Parathyroid adenoma (tissue), 2 donors: ENCODE data around the gene MBTPS1.

ENCODE experiments used
- H2AFZ ChIP-seq: fragments of 300-600 bp; sonication (generic); one replicate; pipeline ENCODE4 v1.7.0; 2017; ENCODE audit warnings: antibody characterized with exemption, mild to moderate bottlenecking
- H3K27ac ChIP-seq: fragments of 300-600 bp; sonication (generic); one replicate; pipeline ENCODE4 v1.7.0; 2017
- H3K27me3 ChIP-seq: fragments of 300-600 bp; sonication (generic); one replicate; pipeline ENCODE4 v1.7.0; 2017; ENCODE audit warnings: low read length; ENCODE audit not compliant: control insufficient read depth, insufficient read depth
- H3K36me3 ChIP-seq: fragments of 300-600 bp; sonication (generic); one replicate; pipeline ENCODE4 v1.7.0; 2017; ENCODE audit warnings: low read length; ENCODE audit not compliant: control insufficient read depth, insufficient read depth
- H3K4me1 ChIP-seq: fragments of 300-600 bp; sonication (generic); one replicate; pipeline ENCODE4 v1.7.0; 2017; ENCODE audit warnings: control low read depth
- H3K4me2 ChIP-seq: fragments of 300-600 bp; sonication (generic); one replicate; pipeline ENCODE4 v1.7.0; 2017; ENCODE audit warnings: low read length
- H3K4me3 ChIP-seq: fragments of 300-600 bp; sonication (generic); one replicate; pipeline ENCODE4 v1.7.0; 2017; ENCODE audit warnings: low read depth, low read length
- H3K79me2 ChIP-seq: fragments of 300-600 bp; sonication (generic); one replicate; pipeline ENCODE4 v1.7.0; 2017; ENCODE audit warnings: control low read depth
- H3K9ac ChIP-seq: fragments of 300-600 bp; sonication (generic); one replicate; pipeline ENCODE4 v1.7.0; 2017; ENCODE audit warnings: mild to moderate bottlenecking
- H3K9me3 ChIP-seq: fragments of 300-600 bp; sonication (generic); one replicate; pipeline ENCODE4 v1.7.0; 2017; ENCODE audit warnings: low read length; ENCODE audit not compliant: control insufficient read depth
- CTCF ChIP-seq: fragments of 300-600 bp; sonication (generic); IDR thresholded peaks from one replicate; pipeline ENCODE4 v1.7.0; 2017; ENCODE audit warnings: antibody characterized with exemption, mild to moderate bottlenecking
- donor health status: primary hyperparathyroidism.

Gene MBTPS1

DNA sequence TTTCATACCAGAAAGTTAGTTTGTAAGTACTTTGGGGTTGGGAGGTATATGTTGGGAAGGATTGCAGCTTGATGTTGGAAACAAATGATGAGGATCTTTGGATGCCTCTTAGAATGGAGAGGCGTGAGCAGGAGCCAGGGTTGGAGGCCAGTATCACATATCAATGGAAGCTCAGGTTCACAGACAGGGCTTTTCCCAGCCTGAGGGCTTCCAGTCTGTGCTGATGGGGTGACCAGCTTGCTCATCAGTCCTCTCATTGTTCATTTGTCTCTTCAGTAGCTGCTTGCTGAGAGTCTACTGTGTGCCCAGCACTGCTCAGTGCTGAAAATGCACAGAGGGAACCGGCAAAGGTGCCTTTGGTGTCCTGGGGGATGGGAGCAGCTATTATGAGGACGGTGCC lies 34.2 kb upstream of the MBTPS1 start:
- Histone ChIP-seq H3K4me1 (no peaks in the 10 kb centered on the region), H3K4me3 (no peak overlapping the region), H3K9me3 (no peaks in the 10 kb centered on the region), H3K27me3 (no peaks in the 10 kb centered on the region), H3K9ac (no peak overlapping the region), H3K4me2 (no peak overlapping the region), H3K27ac (no peak overlapping the region), H2AFZ (no peak overlapping the region), H3K79me2 (no peaks in the 10 kb centered on the region), H3K36me3 (no peaks in the 10 kb centered on the region)
- no peak for TF ChIP-seq CTCF

- no peaks in the 10 kb centered on the region for H3K27me3 ChIP-seq
- TF ChIP-seq CTCF = peak; percentile 15
- no peaks in the 10 kb centered on the region for H3K9me3 ChIP-seq
- peak within 1 kb of the TSS; percentile 47 for H3K27ac ChIP-seq
- no peaks in the 10 kb centered on the region for H3K4me1 ChIP-seq
- H3K4me2 ChIP-seq = peak within 1 kb of the TSS; percentile 98
- no peaks in the 10 kb centered on the region for H3K36me3 ChIP-seq
- peaks cover 2% of the 10 kb centered on the region for H3K79me2 ChIP-seq
- peak within 1 kb of the TSS; percentile 97 for H2AFZ ChIP-seq
- peak within 1 kb of the TSS; percentile 24 for H3K9ac ChIP-seq
- H3K4me3 ChIP-seq = peak within 1 kb of the TSS; percentile 73
Measured at GRCh38 chr16:84144859-84145639, 28.3 kb upstream of the MBTPS1 start, which contains the start of the genes DNAAF1 and HSDL1. Gene DNAAF1, plus strand, starts transcription at chr16:84145308. Its CDS starts 133 bp downstream, at chr16:84145441. Gene HSDL1, minus strand, starts transcription at chr16:84145177. Its CDS starts 13,856 bp downstream, at chr16:84131321.

GRCh38 chr16:84144209-84144858 lies 27.6 kb upstream of the MBTPS1 start:
- TF ChIP-seq CTCF = no peak
- H3K27me3 ChIP-seq = no peaks in the 10 kb centered on the region
- H3K36me3 ChIP-seq = no peaks in the 10 kb centered on the region
- peak overlapping the region; percentile 24 for H3K9ac ChIP-seq
- peaks cover 2% of the 10 kb centered on the region for H3K79me2 ChIP-seq
- H2AFZ ChIP-seq = peak overlapping the region; percentile 65
- peak overlapping the region; percentile 73 for H3K4me3 ChIP-seq
- H3K27ac ChIP-seq = peak overlapping the region; percentile 47
- H3K4me2 ChIP-seq = peak overlapping the region; percentile 64
- peaks cover 2% of the 10 kb centered on the region for H3K4me1 ChIP-seq
- H3K9me3 ChIP-seq = no peaks in the 10 kb centered on the region

DNA sequence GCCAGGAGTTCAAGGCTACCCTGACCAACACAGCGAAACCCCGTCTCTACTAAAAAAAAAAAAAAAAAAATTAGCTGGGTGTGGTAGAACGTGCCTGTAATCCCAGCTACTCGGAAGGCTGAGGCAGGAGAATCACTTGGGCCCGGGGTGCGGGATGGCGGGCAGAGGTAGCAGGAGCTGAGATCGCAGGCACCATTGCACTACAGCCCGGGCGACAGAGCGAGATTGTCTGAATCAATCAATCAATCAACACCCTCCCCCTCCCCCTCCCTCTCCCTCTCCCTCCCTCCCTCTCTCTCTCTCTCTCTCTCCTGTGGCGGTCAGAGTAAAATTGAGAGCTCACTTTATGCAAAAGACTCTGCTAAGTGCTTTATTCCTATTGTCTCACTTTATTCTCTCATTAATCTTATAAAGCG lies 27.1 kb upstream of the MBTPS1 start:
- no peak for TF ChIP-seq CTCF
- Histone ChIP-seq H3K9ac (no peak overlapping the region), H3K4me1 (peaks cover 7% of the 10 kb centered on the region), H2AFZ (peak overlapping the region; percentile 65), H3K36me3 (no peaks in the 10 kb centered on the region), H3K27me3 (no peaks in the 10 kb centered on the region), H3K4me2 (peak overlapping the region; percentile 64), H3K4me3 (peak overlapping the region; percentile 73), H3K27ac (no peak overlapping the region), H3K9me3 (no peaks in the 10 kb centered on the region), H3K79me2 (peaks cover 5% of the 10 kb centered on the region)
